CD4-positive, alpha-beta T cell treated with Interleukin-1 beta for 1 hour (primary cell): ENCODE measurements around the gene HUWE1.

Experiments
- DNase-seq, 2 donors: peaks; one replicate each; pipeline ENCODE4 v3.0.0-alpha.2; 2020 to 2022

The HUWE1 gene

GRCh38 chrX:53494436-53494835, 192.1 kb downstream of the HUWE1 start:
- no peak for DNase-seq

GRCh38 chrX:53486285-53486684, 200.2 kb downstream of the HUWE1 start:
- DNase-seq: no peak

- no peak for DNase-seq
Observed at GRCh38 chrX:53483838-53484405, 202.6 kb downstream of the HUWE1 start.

GRCh38 chrX:53483416-53483815, 203.1 kb downstream of the HUWE1 start:
- no peak for DNase-seq
